GM19099 (cell line): ENCODE data around the gene CTDSPL.

ENCODE experiments used
- POLR2A ChIP-seq: IDR thresholded peaks from 3 replicates; pipeline ENCODE4 v1.6.1; 2011; ENCODE audit warnings: low read depth; ENCODE audit not compliant: insufficient read length; ENCODE audit errors: extremely low read depth

CTDSPL gene

DNA sequence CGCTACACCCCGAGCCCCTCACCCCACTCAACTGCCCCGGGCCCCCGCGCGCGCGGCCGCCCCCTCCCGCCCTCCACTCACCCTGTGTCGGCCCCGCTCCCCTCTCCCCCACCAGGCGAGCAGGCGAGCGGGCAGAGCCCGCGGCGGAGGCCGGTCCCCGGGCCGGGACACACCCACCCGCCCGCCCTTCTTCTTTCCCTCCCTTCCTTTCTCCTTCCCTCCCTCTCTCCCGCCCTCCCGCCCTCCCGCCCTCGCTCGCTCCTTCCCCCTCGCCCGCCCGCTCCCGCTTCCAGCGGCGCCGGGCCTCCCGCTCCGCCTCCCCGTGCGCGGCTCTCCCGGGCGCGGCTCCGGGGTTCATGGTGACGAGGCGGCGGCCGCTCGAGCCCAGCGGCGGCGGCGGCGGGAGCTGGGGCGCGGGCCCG lies at the start of gene CTDSPL:
CTDSPL (plus strand) TSS at position 261 of the 422 bp plus-strand sequence. CDS start 320 bp downstream, outside the sequence.
- TF ChIP-seq POLR2A: no peak

GRCh38 chr3:37812499-37812896 lies 49.2 kb upstream of the CTDSPL start:
- no peak for TF ChIP-seq POLR2A

DNA sequence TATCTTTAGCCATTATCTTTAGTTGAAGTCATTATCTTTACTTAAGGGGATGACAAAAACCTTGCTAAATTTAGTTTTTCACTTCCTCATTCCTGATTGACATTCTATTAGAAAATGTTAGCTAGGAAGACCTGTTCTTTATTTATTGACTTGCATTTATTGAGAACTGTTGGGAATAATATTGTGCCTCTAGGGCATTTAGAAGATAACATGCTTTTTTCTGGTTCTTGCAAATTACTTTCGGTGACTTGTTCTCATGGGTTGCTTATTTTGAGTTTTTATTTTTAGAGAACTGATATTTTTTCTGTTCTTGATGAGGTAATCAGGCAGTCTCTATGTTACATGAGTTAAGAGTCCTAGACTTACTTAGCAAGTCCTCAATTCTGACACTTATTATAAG lies 48.3 kb upstream of the CTDSPL start:
- TF ChIP-seq POLR2A: no peak

DNA sequence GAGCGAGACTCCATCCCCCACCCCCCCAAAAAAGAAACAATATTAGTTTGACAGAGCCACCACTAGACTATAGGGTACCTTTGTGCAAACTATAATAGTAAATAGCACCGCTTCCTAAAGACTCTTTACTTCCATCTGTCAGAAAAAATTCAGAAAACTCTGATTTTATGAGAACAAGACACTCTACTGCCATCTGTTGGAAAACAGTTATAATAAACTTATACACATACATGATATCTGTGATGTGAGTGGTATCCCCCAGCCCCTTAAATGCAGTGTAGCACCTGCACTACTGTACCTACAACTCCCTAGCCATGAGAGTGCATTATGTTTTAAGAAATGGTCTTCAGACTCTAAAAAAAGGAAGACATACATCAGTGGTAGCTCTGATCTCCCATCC lies 47.1 kb upstream of the CTDSPL start:
- no peak for TF ChIP-seq POLR2A

- TF ChIP-seq POLR2A: no peak
Observed at GRCh38 chr3:37816271-37816670, 45.4 kb upstream of the CTDSPL start.

DNA sequence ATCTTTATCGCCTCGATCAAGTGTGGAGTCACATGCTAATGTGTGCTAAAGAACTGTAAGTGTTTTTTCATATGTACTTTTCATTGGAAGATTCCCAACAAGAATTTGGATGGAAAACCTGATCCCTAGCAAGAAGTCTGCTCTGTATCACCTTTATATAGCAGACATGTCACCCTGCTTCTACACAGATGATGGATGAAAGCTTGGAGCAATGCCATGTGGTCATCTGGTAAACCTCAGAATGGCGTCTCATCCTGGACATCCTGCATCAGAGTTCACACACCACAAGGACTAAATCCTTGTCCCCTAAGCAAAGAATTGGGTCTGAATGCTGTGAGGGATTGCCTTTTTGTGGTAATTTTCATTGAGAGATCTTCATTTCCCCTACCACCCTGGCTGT lies 42.1 kb upstream of the CTDSPL start:
- TF ChIP-seq POLR2A: no peak

GRCh38 chr3:37820286-37820685 lies 41.4 kb upstream of the CTDSPL start:
- no peak for TF ChIP-seq POLR2A

DNA sequence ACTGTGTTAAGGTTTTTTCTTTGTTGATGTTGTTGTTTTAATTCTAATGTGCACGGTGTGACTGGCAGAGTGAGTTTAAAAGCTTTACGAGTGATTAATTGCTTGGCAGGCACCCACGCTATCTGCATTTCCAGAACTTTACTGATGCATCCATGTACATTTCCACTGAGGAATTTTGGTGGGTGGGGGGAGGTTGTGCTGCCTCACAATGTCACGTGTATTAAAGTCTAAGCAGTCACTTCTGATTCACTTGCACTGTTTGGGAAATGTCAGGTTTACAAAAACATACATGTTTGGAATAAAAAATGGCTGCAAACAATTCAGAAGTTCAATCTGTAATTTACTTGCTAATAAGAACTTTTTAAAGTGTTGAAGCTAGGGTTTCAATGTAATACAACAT lies 38.5 kb upstream of the CTDSPL start:
- no peak for TF ChIP-seq POLR2A

DNA sequence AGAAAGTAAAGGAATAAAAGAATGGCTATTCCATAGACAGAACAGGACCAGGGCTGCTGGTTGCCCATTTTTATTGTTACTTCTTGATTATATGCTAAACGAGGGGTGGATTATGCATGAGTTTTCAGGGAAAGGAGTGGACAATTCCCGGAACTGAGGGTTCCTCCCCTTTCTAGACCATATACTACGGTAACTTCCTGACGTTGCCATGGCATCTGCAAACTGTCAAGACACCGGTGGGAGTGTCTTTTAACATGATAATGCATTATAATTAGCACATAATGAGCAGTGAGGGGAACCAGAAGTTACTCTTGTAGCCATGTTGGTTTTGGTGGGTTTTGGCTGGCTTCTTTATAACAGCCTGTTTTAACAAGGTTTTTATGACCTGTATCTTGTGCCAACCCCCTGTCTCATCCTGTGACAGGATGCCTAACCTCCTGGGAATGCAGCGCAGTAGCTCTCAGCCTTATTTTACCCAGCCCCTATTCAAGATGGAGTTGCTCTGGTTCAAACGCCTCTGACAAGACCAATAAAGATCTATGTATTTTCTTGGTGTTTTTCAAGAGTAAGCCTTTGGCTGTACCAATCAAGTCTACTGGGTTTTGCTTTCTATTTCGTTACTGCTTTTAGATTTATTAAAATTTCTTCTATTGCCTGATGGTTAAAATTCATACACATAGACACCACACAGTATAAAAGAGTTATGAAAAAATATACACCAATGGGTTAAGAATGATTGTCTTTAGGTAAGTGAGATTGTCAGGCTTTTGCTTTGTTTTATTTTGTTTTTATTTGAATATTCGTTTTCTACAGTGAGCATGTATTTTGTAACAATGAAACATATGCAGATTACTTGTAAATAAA lies 37.4 kb upstream of the CTDSPL start:
- TF ChIP-seq POLR2A: no peak

- no peak for TF ChIP-seq POLR2A
Observed at GRCh38 chr3:37824954-37825328, 36.7 kb upstream of the CTDSPL start.

- TF ChIP-seq POLR2A: no peak
Observed at GRCh38 chr3:37825744-37826400, 35.8 kb upstream of the CTDSPL start.

- no peak for TF ChIP-seq POLR2A
Observed at GRCh38 chr3:37826502-37826901, 35.2 kb upstream of the CTDSPL start.

DNA sequence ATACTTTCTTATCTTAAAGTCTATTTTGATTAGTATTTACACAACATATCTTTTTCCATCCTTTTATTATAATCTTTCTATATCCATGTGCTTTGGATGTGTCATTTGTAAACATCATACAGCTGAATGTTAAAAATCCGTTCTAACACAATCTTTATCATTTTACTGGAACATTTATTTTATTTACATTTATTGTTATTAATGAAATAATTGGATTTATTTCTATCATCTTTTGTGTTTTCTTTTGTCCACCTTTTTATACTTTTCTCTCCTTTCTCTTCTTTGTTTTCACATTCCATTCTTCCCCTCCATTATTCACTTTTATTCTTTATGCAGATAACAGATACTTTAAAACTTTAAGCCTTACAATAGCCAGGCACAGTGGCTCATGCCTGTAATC lies 34.7 kb upstream of the CTDSPL start:
- no peak for TF ChIP-seq POLR2A

GRCh38 chr3:37832480-37832879 lies 29.2 kb upstream of the CTDSPL start:
- TF ChIP-seq POLR2A: no peak

DNA sequence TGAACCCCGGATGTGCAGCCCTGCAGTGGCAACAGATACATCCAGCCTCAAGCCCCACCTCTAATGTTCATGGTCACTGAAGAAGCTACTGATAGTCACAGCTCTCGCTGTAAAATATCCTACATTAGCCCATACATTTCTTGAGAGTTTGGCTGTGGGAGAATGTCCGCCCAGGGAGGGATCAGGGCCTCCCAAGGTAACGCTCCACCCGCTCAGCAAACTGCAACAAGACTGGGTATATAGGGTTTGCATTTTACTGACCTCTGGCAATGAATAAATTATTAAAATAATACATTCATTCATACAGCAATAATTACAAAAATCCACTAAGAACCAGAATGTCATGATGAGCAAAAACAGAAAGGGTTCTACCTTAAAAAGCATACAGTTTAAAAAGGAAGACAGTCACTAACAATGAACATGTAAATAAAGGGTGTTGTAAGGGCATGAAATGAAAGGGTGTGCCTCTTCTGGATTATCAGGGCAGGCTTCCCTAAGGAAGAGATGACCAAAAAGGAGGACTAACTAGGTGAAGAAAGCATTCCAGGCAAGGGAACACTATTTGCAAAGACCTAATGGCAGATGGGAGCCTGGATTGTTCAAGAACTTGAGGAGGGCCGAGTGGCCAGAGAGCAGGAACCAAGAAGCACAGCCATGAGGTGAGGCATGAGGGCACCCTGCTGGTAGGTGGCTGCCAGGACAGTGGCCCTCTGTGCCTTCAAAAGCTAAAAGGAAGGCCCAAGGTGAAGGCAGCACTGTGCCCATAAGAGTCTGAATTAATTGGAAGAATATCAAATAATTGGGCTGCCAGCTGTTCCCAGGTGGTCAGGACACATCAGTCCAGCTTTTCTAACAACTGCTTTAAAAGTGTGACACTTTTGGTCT lies 28.1 kb upstream of the CTDSPL start:
- TF ChIP-seq POLR2A: no peak
